CD4-positive, alpha-beta T cell treated with Interleukin-12 subunit alpha and Interleukin-12 subunit beta, for 1 hour (primary cell): ENCODE measurements around the gene NAGPA.

Source experiments
- DNase-seq: peaks from one replicate; pipeline ENCODE4 v3.0.0-alpha.2; 2020

NAGPA gene

DNA sequence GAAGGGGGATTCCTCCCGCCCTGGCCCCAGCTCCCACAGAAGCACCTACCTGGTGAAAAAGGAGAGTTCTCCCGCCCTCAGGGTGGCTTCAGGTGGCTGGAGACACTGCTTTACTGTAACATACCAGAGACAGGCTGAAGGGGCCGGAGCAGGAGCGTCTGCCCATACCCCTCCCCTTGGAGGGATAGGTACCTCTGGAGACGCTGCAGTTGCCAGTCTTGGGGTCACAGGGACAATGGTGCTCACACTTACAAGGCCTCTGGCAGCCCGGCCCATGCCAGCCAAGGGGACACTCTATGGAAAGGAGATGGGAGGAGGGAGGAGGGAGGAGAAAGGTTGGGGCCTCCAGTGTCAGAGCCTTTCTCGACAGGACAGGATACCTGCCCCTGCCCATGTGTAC lies 6.6 kb downstream of the NAGPA start:
- no peak for DNase-seq

DNA sequence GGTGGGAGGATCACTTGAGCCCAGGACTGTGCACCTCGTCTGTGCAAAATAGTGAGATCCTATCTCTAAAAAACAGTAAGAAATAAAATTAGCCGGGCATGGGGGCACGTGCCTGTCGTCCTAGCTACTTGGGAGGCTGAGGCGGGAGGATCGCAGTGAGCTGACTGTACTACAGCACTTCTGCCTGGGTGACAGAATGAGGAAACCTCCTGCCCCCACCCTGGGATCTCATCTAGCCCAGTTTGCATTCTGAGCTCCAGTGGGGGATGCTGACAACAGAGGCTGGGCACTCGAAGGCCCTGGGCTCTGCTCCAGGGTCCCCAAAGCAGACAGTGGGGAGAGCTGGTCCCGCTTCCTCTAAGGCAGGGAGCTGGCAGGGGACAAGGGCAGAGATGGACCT lies 7.1 kb downstream of the NAGPA start:
- no peak for DNase-seq

DNA sequence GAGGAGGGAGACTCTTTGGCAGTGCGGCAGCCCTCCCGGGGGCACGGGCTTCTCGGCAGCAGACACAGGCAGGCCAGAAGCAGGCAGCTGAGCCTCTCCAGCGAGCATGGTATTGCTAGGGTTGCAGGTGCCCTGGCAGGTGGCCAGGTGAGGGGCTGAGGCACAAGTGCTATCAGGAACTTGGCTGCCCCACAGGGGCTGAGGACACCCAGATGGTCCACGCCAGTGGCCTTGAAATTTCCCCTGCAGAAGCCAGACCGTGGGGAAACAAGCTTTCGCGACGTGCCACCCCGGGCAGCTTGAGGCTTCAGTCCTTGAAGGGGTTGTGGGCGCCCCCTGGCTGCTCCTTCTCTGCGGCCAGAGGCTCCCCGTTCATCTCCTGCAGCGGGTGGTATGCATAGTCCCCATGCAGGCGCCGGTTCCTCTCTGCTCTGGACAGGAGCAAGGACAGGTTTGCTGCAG lies 8.5 kb downstream of the NAGPA start:
- no peak for DNase-seq

DNA sequence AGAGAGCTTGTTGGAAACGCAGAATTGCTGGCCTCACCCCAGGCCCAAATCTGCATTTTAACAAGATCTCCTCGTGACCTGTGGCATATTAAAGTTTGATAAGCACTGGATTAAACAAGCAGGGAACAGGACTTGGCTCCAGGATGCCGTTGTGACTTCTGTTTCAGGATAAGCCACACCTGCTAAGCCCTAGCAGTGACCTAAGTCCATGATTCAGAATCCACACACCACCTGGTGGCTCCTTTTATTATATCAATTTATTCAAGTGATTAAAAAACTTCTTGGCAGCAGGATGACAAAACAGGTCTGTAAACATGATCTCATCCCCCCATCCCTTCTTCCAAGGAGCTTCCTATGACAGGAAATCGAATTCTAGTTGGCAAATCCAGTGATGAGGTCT lies 9.1 kb downstream of the NAGPA start:
- no peak for DNase-seq

DNA sequence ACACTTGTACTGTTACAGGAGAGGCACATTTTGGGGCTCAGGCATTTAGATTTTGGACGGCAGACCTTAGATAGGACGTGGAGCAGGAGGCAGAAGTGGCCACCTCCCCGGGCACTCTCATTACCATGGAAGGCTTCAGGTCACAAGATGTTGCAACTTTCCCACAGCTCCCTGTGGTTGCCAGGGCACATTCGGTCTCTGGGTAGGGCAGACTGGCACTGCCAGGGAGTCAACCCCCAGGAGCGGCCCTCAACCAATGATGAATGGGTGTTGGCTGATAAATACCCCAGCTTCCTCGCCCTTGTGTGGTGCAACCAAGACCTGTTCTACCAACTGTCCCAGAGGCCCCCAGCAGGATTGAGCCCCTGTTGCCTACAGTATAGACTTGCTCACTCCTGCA lies 11.2 kb downstream of the NAGPA start:
- no peak for DNase-seq

DNA sequence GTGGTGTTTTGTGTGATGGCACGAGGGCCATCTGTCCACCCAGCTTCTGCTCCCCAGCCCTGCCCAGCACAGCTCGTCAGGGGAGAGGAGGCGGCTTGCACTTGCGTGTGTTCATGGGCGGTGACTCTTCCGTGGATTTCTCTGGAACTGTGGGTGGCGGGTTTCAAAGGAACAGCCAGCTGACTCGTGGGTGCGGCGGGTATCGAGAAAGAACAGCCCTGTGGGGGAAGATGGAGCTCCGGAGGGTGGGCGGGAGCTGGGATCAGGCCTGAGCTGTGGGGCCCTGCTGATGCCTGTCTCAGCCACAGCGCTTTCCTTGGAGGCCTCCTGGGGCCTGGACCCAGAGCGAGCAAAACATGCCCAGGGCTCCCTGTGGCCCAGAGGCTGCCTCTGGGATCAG lies 13.2 kb downstream of the NAGPA start:
- DNase-seq, result no peak

DNA sequence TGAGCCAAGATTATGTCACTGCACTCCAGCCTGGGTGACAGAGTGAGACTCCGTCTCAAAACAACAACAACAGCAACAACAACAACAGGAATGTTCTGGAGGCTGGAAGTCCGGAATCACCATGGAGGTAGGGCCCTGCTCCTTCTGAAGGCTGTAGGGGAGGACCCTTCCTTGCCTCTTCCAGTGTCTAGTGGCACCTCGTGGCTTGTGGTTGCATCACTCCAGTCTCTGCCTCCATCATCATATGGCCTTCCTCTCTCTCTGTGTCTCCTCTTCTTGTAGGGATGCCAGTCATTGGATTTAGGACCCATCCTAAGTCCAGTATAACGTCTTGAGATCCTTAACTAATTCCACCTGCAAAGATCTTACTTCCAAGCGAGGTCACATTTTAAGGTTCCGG lies 14.0 kb downstream of the NAGPA start:
- no peak for DNase-seq

DNA sequence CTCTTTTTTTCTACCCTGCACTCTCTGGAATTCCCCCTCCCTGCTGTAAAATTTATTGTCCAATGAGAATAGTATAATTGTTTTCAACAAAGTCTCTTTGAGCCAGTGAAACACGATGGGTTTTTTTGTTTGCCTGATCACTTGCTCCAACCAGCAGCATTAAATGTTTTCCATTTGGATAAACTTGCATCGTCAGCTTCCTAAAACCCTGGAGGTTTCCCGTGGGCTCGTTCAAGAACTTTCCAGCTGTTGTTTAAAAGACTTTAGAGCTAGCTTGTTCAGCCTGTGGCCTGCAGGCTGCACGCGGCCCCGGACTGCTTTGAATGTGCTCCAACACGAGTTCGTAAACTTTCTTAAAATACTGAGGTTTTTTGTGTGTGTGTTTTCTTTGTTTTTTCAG lies 14.9 kb downstream of the NAGPA start:
- DNase-seq, result no peak

DNA sequence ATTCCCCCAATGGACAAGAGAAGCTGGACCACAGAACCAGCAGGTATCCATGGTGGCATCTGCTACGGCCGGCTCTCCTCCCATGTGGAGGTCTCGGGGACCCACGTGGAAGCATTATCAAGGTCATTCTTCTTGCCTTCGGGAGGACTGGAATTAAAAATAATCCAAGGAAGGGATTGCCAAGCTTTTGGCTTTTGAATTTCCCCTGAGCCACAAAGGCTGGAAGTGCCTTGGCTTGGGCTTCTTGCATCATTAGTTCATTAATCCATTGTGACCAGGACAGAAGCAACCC lies 16.1 kb downstream of the NAGPA start:
- no peak for DNase-seq

DNA sequence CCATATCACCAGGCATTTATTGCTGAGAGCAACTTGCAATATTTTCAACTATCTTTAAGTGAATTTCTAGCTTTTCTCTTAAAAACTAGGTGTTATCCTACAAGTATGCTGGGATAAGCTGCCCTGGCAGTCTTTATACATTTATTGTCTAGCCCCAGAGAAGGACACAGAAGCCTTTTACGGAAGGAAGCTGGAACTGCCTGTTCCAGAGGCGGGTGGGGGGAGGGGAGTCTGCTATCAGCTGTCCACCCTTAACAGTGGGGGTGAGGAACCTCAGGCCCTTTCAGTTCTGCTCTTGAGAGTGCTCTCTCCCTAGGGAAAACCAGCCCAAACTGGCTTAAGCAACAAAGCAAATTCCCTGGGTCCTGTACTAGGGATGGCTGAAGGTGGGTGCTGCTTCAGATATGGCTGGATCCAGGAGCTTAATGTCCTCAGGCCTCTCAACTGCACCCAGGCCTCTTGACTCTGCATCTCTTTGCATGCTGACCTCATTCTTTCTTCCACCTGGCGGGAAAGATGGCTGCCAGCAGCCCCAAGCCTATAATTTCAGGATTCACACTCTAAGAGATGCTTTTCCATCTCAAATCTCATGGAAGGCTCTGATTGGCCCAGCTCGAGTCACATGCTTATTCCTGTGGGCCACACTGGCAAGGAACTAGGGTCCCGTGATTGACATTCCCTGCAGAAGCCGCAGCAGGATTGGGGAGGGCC lies 16.6 kb downstream of the NAGPA start:
- DNase-seq, result no peak

DNA sequence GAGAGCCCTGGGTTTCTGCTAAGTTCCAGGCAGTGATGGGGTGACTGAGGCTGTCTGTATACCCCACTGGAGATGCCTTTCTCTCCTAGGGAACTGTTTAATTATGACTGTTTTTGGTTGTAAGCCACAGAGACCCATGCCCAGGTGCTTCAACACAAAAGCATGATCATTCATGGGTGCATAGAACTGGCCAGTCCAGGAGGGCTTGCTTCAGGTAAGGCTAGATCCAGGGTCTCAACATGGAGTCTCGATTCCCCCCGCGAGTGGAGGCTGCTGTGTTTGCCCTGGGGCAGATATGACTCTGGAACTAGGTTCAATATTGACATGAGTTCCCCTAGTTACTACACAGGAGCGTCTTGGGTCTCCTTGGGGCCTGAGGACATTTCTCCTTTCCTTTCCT lies 17.8 kb downstream of the NAGPA start:
- no peak for DNase-seq

DNA sequence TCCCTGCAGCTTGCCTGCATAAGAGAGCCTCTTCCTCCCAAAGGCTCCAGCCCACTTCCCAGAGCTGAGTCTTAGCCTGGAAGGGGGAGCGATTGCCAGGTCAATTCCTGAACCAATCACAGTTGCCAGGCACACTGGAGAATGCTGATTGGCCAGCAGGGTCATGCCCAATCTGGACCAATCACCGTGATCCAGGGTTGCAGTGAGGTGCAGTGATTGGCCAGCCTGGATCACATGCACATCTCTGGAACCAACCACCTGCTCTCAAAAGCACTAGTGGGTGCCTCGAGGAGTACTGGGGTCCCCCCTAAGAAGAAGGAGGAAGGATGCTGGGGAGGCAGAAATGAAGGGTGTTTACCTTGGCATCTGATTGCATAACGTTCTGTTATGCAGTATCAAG lies 18.4 kb downstream of the NAGPA start:
- no peak for DNase-seq

DNA sequence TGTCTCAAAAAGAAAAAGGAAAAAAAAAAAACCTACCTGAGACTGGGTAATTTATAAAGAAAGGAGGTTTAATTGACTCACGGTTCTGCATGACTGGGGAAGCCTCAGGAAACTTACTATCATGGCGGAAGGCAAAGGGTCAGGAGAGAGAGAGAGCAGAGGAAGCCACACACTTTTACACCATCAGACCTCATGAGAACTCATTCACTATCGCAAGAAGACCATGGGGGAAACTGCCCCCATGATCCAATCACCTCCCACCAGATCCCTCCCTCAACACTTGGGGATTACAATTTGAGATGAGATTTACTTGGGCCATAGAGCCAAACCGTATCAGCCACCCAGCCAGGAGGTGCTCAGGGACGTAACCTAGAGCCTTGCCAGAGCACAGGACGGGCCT lies 20.8 kb downstream of the NAGPA start:
- no peak for DNase-seq

DNA sequence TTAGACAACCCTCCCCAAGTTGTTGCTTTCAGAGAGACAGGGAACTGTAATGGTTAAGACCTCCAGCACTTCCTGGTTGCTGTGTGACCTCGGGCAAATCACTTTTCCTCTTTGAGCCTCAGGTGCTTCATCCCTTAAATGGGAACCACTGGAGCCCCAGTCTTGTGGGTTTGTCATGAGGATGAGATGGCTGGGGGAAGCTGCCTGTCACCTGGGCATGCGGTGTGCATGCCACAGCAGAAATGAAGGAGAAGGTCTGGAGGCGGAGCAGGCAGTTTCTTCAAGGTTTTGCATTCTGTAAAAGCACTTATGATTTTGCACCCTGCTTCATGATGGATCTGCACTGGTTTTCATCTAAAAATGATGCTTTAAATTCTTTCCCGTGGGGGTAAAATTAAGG lies 22.1 kb downstream of the NAGPA start:
- no peak for DNase-seq

DNA sequence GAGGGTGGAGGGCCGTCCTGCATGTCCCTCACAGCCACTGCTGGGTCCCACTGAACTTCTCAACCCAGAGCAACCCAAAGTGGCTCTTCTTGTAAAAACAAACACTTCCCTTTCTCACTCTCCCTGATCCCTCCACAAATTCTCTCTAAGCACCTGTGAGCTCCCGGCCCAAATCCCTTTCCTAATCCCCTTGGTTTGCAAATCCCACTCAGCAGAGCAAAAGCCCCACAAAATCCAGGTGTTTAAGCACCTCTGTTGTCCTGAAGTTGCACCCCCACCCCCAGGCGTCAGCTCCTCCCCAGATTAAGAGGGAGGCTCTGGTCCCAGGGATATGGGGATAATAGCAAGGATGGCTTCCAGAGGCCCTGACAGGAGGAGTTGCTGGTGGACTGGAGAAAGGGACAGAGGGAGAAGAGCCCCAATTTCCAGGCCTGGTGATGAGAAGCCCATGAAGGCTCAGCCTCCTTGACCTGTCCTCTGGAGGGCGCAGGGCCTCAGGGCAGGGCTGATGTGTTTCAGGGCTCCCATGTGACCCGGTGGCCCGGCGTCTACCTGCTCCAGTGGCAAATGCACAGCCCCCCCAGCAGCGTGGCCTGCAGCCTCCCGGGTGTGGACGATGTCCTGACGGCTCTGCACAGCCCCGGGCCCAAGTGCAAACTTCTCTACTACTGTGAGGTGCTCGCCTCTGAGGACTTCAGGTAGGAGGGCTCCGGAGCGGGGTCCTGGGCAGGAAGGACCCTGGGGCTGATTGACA lies 23.0 kb downstream of the NAGPA start:
- no peak for DNase-seq

DNA sequence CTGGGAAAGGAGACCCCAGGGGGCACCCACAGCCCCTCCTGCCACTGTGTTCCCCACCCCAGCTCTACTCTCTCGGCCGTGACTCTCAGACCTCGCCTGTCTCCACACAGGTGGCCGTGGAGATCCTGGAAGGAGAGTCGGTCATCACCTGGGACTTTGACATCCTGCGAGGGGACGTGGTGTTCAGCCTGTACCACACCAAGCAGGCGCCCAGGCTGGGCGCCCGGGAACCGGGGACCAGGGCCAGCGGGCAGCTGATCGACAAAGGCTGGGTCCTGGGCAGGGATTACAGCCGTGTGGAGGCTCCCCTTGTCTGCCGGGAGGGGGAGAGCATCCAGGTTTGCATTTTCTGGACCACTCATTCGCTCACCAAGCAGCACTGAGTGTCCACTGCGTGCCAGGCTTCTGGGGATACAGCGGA lies 25.4 kb downstream of the NAGPA start:
- DNase-seq, result no peak

DNA sequence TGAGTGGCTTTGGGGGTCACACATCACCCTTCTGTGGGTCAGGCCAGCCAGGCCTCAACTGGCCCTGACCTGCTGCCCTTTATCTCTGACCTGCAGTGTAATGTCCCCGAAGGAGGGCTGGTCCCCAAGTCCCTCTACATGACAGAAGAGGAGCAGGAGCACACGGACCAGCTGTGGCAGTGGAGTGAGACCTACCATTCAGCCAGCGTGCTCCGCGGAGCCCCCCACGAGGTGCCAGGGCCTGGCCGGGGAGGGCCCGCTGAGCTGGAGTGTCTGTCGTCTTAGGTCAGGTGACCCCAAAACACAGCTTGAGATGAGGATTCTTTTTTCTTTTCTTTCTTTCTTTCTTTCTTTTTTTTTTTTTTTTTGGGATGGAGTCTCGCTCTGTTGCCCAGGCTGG lies 26.5 kb downstream of the NAGPA start:
- no peak for DNase-seq

DNA sequence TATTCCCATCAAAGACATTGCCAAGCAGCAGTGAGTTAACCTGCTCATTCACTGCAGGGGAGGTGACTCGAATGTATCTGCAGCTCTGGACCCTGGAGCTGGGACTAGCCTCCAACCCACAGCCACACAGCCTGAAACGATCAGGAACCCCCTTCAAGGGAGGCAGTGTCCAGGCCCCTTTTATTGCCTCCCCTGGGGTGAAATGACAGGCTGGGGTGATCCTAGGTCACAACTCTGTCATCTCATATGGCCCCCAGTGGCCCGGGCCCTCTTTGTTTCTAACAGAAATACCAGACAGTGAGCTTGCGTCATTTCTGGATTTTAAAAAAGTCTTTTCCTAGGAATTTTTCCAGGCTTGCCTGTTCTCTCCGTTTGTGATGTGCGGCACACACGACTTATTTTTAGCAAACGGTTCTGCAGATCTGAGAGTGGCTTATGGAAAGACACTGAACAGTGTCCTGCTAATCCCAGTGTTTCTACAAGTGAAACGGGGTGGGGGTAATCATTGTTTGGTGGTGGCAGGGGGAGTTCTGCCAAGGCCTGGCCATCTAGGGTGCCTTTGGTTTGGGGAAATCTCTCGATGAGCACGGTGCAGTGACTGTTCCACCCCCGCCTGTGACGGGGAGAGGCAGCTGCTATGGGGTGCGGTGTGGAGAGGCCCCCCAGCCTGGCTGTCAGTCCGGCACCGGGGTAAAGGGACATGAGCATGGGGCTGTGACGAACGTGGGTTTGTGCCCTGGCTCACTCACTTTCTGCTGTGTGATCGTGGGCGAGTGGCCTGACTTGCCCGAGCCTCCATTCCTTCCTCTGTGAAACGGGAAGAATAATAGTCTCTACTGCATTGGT lies 27.2 kb downstream of the NAGPA start:
- DNase-seq, result no peak

DNA sequence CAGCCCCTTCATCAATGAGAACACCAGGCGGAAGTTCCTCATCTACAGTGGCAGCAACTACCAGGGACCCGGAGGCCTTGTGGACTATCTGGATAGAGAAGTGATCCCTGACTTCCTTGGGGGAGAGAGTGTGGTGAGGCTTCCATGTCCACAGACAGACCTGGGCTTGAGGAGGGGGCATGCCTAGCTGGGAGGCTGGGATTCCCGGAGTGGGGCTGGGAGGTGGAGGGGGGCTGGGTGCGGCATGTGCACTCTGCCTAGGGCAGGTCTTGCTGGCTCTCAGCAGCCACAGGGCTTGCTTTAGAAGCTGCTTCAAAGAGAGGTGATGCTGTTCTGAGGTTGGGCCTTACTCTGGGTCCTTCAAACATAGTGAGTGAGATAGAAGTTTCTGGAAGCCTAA lies 27.8 kb downstream of the NAGPA start:
- no peak for DNase-seq

DNA sequence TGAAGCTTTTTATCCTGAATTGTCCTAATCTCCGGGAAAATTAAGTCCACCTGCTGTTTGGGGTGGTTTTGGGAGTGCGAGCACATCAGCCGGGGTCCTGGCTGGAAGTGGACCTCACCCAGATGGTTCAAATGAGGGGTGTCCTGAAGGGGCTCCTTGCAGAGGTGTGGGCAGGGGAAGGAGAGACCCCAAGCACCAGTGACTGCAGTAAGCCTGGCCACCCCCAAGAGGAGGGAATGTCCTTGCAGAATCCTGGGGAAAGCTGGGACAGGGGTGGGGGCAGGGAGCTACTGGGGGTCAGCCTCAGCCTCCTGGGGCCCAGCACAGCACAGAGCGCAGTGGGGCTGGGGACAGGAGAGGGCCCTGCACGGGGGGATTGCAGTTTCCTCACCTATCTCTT lies 29.4 kb downstream of the NAGPA start:
- DNase-seq, result no peak

DNA sequence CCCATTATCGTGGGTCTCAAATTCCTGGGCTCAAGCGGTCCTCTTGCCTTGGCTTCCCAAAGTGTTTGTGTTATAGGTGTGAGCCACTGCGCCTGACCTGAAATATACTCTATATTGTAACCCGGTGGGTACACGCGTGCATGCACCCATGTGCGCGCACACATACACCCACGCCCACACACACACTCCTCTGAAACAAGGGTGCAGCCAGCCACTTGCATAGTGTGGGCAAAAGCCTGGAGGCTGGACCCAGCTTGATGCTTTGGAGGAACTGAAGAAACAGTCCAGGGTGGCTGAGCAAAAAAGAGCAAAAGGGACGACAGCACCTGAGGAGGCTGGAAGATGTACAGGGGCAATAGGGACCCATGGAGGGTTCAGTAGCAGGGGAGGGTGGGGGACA lies 29.9 kb downstream of the NAGPA start:
- no peak for DNase-seq

DNA sequence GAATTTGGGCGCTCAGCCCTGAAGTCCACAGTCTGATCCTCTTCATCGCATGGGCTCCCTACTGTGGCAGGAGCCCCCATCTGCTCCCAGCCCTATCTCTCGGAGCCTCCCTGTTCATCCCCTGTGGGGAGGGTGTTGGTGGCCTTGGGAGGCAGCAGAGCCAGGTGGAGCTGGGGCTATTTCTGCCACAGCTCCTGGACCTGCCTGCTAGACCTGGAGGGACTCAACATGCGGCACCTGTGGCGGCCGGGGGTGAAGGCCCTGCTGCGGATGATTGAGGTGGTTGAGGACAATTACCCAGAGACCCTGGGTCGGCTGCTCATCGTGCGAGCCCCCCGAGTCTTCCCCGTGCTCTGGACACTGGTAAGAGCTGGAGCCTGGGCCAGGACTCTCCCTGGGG lies 30.5 kb downstream of the NAGPA start:
- no peak for DNase-seq

DNA sequence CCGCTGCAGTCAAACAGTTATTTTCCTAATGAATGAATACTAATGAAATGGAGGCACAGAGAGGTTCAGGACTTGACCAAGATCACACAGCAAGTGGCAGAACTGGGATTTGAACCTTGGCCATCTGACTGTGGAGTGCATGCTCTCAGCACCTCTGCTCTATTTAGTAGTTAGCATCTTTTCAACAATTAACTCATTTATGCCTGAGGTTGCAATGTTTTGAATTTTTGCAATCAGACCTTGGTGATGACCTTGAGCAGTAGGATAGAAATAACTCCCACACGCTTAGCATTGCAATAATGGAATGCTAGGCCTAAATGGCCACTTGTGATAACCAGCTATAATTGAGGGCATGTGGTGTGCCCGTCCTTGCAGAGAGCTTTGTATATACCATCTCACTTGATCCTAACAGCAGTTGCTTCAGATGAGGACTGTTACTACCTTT lies 31.0 kb downstream of the NAGPA start:
- no peak for DNase-seq

DNA sequence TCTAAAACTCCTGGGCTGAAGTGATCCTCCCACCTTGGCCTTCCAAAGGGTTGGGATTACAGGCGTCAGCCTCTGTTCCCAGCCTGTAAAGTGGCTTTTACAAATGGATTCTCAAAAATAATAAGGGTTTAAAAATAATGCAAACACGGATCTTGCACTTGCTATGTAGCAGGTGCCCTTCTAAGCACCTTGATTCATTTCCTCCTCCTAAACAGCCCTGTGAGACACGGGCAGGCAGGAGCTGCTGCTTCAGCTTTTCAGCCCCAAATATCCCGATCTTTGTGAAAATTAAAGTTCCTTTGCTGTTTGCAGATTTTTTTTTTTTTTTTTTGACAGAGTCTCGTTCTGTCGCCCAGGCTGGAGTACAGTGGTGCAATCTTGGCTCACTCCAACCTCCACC lies 31.7 kb downstream of the NAGPA start:
- no peak for DNase-seq
